HG03060 (cell line): ENCODE measurements around the gene EDAR.

Experiments used
- ATAC-seq: cut with Tn5 transposase; IDR thresholded peaks from one replicate; pipeline ENCODE4 v1.9.1; 2021; ENCODE audit warnings: low read depth, moderate number of reproducible peaks; ENCODE audit not compliant: unreplicated experiment

EDAR gene

GRCh38 chr2:108970369-108970768 lies 18.7 kb downstream of the EDAR start:
- ATAC-seq = no peak

- ATAC-seq = no peak
Measured at GRCh38 chr2:108969856-108970255, 19.2 kb downstream of the EDAR start.

- ATAC-seq = no peak
Measured at GRCh38 chr2:108968619-108969018, 20.4 kb downstream of the EDAR start.

GRCh38 chr2:108967757-108968156 lies 21.3 kb downstream of the EDAR start:
- ATAC-seq = no peak

- no peak for ATAC-seq
Measured at GRCh38 chr2:108965540-108966289, 23.3 kb downstream of the EDAR start.

GRCh38 chr2:108963057-108963456 lies 26.0 kb downstream of the EDAR start:
- no peak for ATAC-seq

GRCh38 chr2:108961796-108962195 lies 27.2 kb downstream of the EDAR start:
- ATAC-seq = no peak

- no peak for ATAC-seq
Measured at GRCh38 chr2:108960006-108960405, 29.0 kb downstream of the EDAR start.

- ATAC-seq = no peak
Measured at GRCh38 chr2:108959401-108959800, 29.6 kb downstream of the EDAR start.

GRCh38 chr2:108958632-108959341 lies 30.2 kb downstream of the EDAR start:
- ATAC-seq = no peak

GRCh38 chr2:108958002-108958401 lies 31.0 kb downstream of the EDAR start:
- ATAC-seq = no peak

- no peak for ATAC-seq
Measured at GRCh38 chr2:108956375-108956774, 32.6 kb downstream of the EDAR start.

GRCh38 chr2:108950369-108951135 lies 38.5 kb downstream of the EDAR start:
- no peak for ATAC-seq

GRCh38 chr2:108949316-108950239 lies 39.4 kb downstream of the EDAR start:
- no peak for ATAC-seq

GRCh38 chr2:108947271-108947907 lies 41.6 kb downstream of the EDAR start:
- no peak for ATAC-seq

GRCh38 chr2:108946442-108946841 lies 42.6 kb downstream of the EDAR start:
- no peak for ATAC-seq

- ATAC-seq = no peak
Measured at GRCh38 chr2:108945969-108946368, 43.1 kb downstream of the EDAR start.

GRCh38 chr2:108944601-108945331 lies 44.3 kb downstream of the EDAR start:
- no peak for ATAC-seq

GRCh38 chr2:108943751-108944150 lies 45.3 kb downstream of the EDAR start:
- ATAC-seq = no peak
